NT2/D1 (cell line): ENCODE measurements around the gene RPRD1B.

Experiments
- YY1 ChIP-seq: IDR thresholded peaks from 2 replicates; pipeline ENCODE4 v1.6.1; 2011; ENCODE audit not compliant: insufficient read length, insufficient read depth
- ZNF274 ChIP-seq: IDR thresholded peaks from 2 replicates; pipeline ENCODE4 v1.6.1; 2011; ENCODE audit warnings: mild to moderate bottlenecking, low read depth, low read length

DNA sequence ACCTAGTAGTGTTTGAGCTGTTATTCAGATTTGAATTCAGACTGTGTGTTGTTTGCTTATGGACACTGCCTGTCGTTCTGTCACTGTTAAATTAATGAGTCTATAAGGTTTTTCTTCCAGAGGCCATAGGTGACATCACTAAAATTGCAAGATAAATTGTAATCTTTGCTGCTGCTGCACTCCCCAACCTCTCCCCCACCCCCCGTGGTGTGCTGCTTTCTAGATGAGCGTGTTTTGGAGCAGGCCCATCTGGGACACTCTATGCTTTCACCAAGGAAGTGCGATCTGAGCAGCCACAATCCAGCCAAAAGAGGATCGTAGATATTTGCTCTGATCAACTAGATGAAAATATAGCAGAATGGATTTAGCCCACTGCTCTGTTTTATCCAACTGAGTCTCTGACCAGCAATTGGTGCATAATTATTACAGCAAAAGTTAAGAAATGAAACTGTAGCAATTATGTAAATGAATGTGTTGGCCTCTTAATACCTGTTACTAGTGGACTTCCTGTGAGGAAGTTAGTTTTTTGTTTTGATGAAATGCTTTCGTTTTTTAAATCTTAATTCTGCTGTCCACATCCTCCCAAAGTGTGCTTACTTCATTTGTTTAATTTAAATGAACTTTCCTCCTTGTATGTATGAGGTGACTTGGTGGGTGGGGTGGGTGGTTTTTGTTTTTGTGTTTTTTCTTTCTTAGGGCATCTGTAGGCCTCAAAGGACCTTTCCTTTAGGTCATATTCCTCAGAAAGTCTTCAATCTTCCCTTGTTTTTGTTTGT, 58.1 kb downstream of the RPRD1B start:
- TF ChIP-seq ZNF274, result no peak
- no peak for TF ChIP-seq YY1
